T47D (cell line): Measurements from ENCODE around the gene GXYLT2.

Experiments used
- DNase-seq, 2 experiments: peaks; one replicate each; pipeline versions ENCODE4 v3.0.0 to v3.0.0-alpha.2; 2011 to 2012; ENCODE audit warnings: low read depth in 1 of 2, low spot score in 1 of 2
- JUND ChIP-seq: IDR thresholded peaks from 2 replicates; pipeline ENCODE4 v1.6.1; 2012; ENCODE audit warnings: low read depth
- in situ Hi-C: cut with HindIII; loops from 2 replicates; pipeline ENCODE4 v1.10.0; 2016; ENCODE audit warnings: low sequenced_read_pairs, low pct_unique_long_range_greater_than_20kb

Gene GXYLT2

DNA sequence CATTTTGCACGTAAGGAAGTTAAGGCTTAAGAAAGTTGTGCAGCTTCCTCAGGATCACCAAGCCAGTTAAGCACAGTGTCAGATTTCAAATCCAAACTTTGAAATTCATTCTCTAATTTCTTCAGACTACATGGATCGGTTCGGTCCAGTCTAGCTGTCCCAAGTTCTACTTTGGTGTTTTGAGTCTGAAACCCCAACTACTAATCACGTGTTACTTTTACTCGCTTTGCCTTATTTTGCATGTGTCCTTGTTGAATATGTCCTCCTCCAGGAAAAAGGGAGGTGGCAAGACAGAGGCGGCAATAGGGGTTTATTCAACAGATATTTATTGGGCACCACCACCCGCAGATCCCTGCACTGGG lies 522 bp upstream of the GXYLT2 start:
- TF ChIP-seq JUND, result no peak
- in situ Hi-C loops, result no loop called here
- DNase-seq, result peak in 1 of 2 experiments; percentile 14

DNA sequence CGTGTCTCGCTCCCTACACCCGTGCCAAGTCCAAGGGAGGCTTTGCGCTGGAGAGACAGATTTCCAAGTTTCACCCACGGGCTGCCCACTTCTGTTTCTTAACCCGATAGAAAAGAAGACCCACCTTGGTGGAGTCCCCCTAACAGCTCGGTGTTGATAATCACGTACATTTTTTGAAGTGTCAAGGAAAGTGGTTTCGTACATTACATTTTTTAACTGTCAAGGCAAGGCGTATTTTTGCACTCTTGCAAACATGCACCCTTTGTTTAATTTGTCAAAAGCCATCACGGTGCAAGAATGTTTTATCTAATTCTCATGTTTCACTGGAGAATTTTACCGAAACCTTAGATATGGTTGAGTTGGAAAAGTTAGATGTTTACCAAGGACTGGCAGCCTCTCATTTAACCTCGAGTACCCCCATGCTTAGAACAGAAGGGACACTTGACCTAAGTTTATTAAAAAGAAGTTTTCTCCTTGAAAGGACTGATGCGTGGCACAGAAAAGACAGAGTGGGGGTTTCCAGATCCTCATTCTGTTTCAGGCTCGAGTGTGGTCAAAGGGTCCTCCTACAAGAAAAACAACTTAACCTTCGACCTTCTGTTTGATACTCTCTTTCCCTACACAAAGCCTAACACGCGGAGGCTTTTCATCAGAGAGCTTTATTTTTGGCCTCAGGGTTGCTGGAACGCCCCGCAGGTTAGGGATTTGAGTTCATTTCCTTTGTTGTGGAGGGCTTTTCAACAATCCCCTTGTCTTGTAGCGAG lies 882 bp downstream of the GXYLT2 start:
- in situ Hi-C loops, result no loop called here
- no peak for DNase-seq

DNA sequence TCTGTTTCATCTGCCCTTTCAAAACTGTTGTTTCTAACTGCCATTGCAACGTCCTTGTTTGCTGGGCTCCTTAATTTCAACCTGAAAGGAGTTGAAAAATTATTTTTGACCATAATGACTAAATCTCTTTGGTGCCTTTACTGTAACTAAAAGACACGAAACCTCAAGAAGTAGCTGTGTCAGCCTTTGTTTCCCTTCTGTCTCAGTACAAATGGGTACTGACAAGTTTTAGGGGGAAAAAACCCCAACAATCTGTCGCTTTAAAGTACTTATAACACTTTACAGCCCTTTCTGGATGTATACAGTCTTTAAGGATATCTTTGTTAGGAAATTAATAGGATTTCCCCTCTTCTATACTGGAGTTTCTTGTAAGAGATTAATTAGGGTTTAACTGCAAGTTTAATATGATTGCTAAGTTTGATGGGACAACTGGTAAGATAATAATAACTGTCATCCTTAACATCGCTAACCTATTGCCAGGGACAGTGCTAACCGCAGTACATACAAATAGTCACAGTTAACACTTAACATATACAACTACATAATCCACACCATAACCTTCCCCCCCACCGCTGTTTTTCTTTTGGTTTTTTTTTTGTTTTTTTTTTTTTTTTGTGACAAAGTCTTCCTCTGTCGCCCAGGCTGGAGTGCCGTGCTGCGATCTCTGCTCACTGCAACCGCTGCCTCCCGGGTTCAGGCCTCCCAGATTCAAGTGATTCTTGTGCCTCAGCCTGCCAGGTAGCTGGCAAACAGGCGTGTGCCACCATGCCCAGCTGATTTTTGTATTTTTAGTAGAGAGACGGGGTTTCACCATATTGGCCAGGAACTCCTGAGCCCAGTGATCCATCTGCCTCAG lies 1.7 kb downstream of the GXYLT2 start:
- DNase-seq, result no peak
- in situ Hi-C loops, result no loop called here
- TF ChIP-seq JUND, result no peak

More for the DNA sequence above, 882 bp downstream of the GXYLT2 start:
- no peak for TF ChIP-seq JUND

DNA sequence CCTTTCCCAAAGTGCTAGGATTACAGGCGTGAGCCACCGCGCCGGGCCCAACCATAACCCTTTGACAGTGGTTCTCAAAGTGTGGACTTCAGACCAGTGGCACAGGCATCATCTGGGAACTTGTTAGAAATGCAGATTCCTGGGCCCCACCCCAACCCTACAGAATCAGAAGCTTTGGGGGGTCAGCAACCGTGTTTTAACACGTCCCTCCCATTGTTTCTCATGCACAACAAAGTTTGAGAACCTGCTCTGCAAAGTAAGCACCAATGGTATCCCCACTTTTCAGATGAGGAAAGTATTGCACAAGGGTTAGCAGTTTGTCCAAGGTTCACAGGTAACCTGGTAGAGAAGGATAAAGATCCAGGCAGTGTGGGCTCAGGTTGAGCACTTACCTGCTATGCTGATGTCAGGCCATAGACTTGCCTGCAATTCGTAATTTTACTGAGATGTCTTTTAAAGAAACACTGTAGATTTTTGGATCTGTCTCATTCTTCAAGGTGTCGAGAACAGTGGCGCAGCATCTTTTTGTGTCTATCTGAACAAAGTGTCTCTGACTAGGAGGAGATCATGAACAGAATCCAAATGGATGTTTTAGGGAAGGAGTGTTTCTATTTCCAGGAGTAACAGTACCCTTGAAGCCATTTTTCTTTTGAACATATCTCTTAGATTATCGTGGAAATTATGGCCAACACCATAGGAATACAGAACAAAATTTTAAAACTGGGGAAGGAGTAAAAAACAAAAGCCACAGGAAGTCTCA lies 2.5 kb downstream of the GXYLT2 start:
- TF ChIP-seq JUND, result no peak
- in situ Hi-C loops, result no loop called here
- DNase-seq, result no peak

DNA sequence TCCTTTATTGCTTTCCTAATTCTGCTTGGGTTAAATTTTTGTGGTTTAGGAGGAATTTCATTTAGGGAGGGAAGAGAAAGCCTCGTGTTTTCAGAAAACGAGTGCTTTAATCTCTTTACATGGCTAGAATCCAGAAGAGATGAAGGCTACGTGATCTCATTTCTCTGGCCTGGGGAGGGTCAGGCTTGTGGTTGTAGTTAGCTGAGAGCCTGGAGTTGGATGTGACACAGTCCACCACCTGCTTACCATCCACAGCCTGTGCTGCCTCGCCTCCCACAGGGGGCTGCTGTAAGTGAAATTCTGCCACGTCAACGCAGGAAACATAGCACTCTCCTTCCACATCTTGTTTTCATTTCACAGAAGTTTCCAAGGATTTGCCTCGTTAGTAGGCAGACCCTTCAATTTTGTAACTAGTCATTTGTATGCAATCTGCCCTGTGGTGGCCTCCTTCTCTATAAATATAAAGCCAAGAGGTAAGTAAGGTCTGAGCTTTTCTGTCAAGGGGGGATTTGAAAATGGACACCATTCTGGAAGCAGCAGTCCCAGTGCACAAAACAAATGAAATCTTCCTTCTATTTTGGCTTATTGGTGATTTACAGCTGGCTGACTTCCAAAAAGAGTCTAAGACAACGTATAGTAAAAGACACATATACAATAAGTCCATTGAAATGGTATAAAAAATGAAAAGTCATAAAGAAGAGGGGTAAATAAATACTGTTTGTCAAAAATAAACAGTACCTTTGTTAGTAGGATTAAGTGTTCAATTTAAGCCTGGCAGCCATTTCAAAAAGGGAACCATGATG lies 3.4 kb downstream of the GXYLT2 start:
- in situ Hi-C loops, result no loop called here
- TF ChIP-seq JUND, result no peak

DNA sequence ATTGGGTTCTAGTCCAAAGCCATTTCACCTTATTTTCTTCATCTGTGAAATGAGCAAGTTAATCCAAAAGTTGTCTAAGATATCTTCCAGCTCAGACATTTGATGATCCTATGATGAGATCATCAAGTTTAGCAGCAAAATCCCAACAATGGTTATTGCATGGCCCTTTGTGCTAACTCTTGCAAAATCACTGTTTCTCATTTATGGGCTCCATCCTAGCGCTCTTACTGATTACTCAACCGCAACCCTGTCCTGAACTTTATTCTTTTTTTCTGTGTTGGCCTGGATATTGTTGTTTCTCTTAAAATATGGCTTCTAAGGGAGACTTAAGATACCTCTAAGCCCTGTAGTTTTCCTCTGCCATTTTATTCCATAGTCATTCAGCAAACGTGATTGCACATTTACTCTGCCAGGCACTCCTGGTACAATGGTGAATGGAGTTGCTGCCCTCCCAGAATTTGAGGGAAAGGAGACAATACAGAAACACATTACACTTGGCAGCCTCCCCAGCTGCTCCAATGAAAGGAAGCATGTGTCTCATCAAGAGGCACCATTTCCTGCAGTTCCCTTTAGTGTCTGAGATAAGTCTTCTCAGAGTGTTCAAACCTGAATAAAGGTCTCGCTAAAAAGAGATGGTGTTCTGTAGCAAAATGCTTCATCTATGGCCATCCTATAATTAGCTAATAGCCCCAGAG lies 4.4 kb downstream of the GXYLT2 start:
- in situ Hi-C loops, result no loop called here
- no peak for TF ChIP-seq JUND
- no peak for DNase-seq

More for the DNA sequence above, 3.4 kb downstream of the GXYLT2 start:
- DNase-seq, result peak in 1 of 2 experiments; percentile 12

DNA sequence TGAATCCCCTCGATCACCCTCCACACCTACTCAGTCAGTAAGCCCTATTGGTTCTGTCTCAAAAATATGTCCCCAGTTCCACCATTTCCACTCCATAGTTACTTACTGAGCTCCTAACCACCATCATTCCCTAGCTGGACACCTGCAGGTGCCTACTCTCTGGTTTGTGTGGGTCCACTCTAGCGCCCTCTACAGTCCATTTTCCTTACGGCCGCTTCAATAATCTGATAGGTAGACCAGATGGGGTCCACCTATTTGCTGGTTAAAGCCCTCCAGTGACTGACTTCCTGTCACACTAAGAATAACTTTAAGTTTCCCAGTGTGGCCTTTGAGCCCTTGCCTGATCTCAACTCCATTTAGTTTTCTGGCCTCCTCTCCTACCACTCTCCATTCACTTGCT lies 5.0 kb downstream of the GXYLT2 start:
- TF ChIP-seq JUND, result no peak
- in situ Hi-C loops, result no loop called here
- DNase-seq, result no peak

DNA sequence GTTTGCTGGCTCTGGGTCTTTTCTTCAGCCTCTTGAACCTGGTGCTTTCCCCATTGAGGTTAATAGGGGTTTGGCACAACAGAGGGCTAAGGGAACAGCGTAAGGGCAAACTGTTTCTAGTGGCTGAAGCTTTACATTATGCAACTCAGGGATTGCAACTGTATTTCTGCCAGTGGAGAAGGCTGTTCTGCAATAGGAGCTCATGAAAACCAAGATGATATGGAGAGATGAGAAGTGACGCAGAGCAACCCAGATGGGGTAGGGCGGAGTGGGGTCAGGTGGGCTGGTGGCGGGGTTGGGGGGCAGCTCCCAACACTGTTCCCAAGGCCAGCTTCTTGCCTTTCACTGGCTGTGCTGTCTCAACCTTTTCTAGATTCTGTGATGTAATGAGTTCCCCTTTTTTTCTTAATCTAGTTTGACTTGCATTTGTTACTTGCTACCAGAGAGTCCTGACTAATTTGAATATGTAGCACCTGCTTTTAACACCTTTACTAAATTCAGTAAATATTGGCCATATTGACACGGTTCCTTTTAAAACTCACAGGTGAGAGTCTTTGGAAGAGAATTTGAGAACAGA lies 7.2 kb downstream of the GXYLT2 start:
- no peak for DNase-seq
- in situ Hi-C loops, result no loop called here
- no peak for TF ChIP-seq JUND

DNA sequence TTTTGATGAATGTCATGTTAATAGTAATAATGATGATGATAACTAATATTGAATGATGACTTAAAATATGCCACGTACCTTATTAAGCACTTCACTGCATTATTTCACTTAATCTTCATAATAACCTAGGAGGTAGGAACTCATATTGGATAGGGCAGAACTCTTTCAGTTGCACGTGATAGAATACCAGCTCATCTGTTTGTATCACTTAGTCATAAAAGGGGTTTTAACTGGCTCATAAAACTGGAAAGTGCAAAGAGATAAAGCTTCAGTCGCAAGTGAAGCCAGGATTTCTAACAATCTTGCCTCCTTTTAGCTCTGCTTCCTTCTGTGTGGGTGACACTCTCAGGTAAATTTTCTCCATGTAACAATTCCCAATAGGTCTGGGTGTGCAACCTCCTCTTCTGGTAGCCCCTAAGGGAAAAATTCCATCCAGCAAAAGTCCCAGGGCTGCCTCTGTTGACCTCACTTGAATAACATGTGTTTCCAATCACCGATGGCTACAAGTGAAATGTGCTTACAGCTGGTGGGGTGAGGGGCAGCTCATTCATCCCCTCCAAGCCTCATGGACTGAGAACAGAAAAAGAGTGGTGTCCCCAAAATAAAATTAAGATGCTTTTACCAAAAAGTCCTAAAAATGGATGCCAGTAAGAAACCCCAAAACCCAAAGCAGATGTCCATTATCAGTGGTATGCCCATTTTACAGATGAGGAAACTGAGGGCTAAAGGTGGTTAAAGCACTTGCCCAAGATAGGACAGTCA lies 9.3 kb downstream of the GXYLT2 start:
- in situ Hi-C loops, result no loop called here
- no peak for DNase-seq
- TF ChIP-seq JUND, result no peak

DNA sequence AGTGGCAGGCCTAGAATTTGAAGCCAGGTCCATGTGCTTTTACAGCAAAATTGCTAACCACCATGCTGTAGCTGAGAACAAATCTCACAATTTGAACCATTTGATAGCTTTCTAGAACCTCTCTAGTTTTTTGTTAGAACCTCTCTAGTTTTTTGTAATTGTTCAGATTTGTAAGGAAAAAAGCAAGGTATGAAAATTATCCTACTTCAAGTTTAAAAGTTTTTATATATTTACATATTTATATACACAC lies 9.8 kb downstream of the GXYLT2 start:
- in situ Hi-C loops, result no loop called here
- TF ChIP-seq JUND, result no peak
- no peak for DNase-seq

DNA sequence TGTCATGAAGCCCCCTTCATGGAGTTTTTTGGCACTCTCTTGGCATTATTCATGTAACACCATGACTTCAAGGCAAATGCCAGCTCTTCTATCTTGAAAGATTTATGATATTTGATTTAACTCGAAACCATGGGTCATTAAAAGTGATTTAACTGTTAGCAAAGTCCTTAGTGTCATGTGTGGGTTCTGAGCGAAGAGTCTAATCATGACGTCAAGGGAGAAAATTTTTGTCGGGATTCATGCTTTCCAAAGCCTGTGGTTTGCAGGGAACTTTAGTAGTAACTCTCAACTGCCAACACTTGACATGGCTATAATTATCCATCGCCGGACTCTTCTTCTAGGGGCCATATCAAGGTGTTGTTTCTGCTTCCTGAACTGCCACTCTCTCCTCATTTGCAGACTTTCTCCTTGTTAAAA lies 11.5 kb downstream of the GXYLT2 start:
- in situ Hi-C loops, result no loop called here
- no peak for TF ChIP-seq JUND
- no peak for DNase-seq
